ENCODE data around the gene DIS3L. TPM values are rescaled to one million over a fixed set of nuclear protein-coding genes. Genes with fewer than 3 reads are reported as not detected.

The DIS3L gene
- total RNA-seq, 4 donors from 2014 or later, result 21.9 to 35.1 (median 32.1) TPM

DNA sequence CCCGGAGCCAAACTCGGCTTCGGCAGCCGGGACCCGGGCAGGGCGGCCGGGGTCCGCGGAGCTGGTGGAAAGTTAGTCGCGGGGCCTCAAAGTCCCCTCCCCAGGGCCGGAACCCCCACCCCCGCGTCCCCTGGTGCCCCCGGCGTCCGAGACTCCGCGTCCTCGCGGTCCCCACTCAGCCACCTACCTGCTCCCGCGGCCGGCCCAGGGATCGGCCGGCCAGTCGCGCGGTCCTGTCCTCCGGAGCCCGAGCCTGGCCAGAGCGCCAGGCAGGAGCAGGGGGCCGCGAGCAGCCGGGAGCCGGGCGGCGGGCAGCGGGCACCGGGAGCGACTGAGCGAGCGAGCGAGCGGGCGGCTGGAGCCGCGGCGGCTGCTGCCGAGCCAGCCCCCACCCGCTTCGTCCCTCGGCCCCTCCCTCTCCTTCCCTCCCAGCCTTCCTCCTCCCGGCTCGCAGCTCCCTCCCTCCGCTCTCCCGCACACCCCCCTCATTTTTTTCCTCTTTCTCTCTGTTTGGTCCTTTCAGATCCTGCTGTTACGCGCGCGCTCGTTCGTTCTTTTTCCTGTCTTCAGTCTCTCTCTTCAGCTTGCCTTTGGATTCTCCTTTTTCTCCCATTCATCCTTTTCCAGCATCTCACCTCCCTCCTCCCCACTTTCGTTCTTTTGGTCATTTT lies 39.8 kb upstream of the DIS3L start, which contains the start of gene MEGF11:
Gene MEGF11 (minus strand): TSS at position 333 of the 671 bp plus-strand sequence. CDS start 125,347 bp downstream, outside the sequence.
- H3K27ac ChIP-seq, result no peak within 1 kb of the TSS
- H3K9me3 ChIP-seq, result no peaks in the 10 kb centered on the region
- TF ChIP-seq, protein P1, sequence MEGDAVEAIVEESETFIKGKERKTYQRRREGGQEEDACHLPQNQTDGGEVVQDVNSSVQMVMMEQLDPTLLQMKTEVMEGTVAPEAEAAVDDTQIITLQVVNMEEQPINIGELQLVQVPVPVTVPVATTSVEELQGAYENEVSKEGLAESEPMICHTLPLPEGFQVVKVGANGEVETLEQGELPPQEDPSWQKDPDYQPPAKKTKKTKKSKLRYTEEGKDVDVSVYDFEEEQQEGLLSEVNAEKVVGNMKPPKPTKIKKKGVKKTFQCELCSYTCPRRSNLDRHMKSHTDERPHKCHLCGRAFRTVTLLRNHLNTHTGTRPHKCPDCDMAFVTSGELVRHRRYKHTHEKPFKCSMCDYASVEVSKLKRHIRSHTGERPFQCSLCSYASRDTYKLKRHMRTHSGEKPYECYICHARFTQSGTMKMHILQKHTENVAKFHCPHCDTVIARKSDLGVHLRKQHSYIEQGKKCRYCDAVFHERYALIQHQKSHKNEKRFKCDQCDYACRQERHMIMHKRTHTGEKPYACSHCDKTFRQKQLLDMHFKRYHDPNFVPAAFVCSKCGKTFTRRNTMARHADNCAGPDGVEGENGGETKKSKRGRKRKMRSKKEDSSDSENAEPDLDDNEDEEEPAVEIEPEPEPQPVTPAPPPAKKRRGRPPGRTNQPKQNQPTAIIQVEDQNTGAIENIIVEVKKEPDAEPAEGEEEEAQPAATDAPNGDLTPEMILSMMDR (IDR thresholded peaks at IDR 0.05 in 4 of 5, conservative IDR thresholded peaks at IDR 0.05 in 1 of 5), result no peak
- H3K27me3 ChIP-seq, result peaks cover 45 to 63% (median 60%) of the 10 kb centered on the region in 3 donors
- H3K36me3 ChIP-seq, result no peaks in the 10 kb centered on the region
- peaks cover 9 to 27% of the 10 kb centered on the region in 2 donors for H3K4me1 ChIP-seq
- intact Hi-C loops (cut with DNase I; ENCODE audit: low total_unique reads) (loop anchor here (2.0 kb wide), 1 partner anchor 35 kb away; no protein-coding TSS in a partner anchor), in situ Hi-C loops (cut with MboI; ENCODE audit: low sequenced_read_pairs in 4 of 4) (loop anchor here in 1 of 4 donors (25.0 kb wide), 1 partner anchor 616 kb away; no protein-coding TSS in a partner anchor)
- no peak for DNase-seq
- peak in 1 of 2 donors; percentile 23 for ATAC-seq
- peak within 1 kb of the TSS; percentile 56 to 83 (median 62) for H3K4me3 ChIP-seq

DNA sequence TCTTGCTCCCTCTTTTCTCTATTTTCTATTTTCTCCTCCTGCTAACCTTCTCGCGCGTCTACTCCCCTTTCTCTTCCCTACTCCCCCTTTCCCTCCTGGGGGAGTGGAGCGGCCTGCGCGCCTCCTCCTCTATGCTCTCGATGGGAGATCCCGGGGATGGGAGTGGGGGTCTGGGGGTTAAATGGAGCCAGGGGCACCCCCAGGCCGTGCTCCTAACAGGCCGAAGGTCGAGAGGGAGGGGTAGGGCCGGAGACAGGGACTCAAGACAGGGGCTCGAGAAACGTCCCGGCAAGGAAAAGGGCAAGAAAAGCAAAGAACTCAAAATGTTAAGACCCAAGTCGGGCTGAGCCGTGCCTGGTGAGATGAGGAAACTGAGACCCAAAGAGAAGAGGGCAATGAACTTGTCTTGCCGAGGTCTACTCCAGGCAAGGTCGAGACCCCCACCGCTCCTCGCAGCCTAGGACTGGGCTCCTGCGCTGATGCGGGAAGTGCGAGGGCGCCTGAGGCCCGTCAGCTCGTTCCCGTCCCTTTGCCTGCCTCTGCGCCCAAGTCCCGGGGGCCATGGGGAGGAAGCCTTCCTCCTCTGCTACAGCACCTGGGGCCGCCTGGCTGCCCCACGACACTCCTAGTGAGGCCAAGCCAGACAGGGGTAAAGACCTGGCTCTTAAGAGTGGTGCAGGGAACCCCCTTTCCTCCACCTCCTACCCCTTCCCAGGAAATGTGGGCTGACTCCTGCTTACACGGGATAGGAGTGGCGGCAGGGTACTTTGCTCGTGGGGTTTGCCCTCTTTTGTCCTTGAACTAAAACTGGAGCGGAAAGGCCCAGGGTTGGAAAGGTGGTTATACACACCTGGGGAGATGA lies 39.0 kb upstream of the DIS3L start:
- H3K9me3 ChIP-seq, result no peaks in the 10 kb centered on the region
- no peak for TF ChIP-seq POLR2A (IDR thresholded peaks at IDR 0.05)
- TF ChIP-seq, protein P1 (IDR thresholded peaks at IDR 0.05 in 4 of 5, conservative IDR thresholded peaks at IDR 0.05 in 1 of 5), result no peak
- H3K4me3 ChIP-seq, result peak overlapping the region; percentile 56 to 83 (median 62)
- ATAC-seq, result no peak
- H3K36me3 ChIP-seq, result no peaks in the 10 kb centered on the region
- no peak overlapping the region for H3K27ac ChIP-seq
- intact Hi-C loops (cut with DNase I; ENCODE audit: low total_unique reads), result no loop called here
- in situ Hi-C loops (cut with MboI; ENCODE audit: low sequenced_read_pairs in 4 of 4), result loop anchor here in 1 of 4 donors (25.0 kb wide), 1 partner anchor 617 kb away; no protein-coding TSS in a partner anchor
- peaks cover 45 to 62% (median 60%) of the 10 kb centered on the region in 3 donors for H3K27me3 ChIP-seq
- no peak for DNase-seq
- peaks cover 9 to 27% of the 10 kb centered on the region in 2 donors for H3K4me1 ChIP-seq

DNA sequence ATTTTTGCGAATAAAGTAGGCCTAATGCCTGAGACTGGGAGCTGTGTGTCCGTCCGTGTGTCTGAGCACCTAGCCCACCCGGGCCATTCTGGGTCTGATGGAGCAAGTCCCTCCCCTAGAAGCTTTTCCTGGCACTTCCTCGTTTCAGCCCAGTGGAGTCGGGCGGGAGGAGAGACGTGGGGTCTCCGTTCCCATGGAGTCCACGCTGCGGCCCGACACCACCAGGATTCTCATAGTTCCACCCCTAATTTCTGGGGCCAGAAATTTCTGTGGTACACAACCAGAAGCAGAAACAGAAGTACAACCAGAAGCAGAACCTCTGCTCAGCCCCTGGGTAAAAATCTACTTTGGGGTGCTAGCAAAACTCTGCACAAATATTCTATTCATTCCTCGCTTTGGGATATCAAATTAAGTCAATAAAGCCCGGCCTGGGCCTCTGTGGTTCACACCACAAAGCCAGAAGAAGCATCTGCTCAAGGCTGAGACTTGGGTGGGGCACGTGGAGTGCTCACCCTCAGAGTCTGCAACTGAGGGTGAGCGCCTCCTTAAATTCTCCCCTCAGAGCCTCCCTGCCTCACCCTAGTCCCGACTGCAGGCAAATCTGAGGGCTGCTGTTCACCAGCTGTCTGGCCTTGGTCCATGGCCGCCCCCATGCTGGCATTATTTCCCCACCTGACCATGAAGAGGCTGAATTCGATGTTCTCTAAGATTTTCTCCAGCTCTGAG lies 38.3 kb upstream of the DIS3L start:
- H3K27me3 ChIP-seq, result peaks cover 45 to 60% (median 56%) of the 10 kb centered on the region in 3 donors
- no peak overlapping the region for H3K27ac ChIP-seq
- intact Hi-C loops (cut with DNase I; ENCODE audit: low total_unique reads) (no loop called here), in situ Hi-C loops (cut with MboI; ENCODE audit: low sequenced_read_pairs in 4 of 4) (loop anchor here in 1 of 4 donors (25.0 kb wide), 1 partner anchor 618 kb away; no protein-coding TSS in a partner anchor)
- no peak overlapping the region for H3K4me3 ChIP-seq
- DNase-seq (no peak), ATAC-seq (no peak)
- peaks cover 9 to 27% of the 10 kb centered on the region in 2 donors for H3K4me1 ChIP-seq
- H3K9me3 ChIP-seq, result no peaks in the 10 kb centered on the region
- no peak for TF ChIP-seq POLR2A (IDR thresholded peaks at IDR 0.05)
- TF ChIP-seq, protein P1 (IDR thresholded peaks at IDR 0.05 in 4 of 5, conservative IDR thresholded peaks at IDR 0.05 in 1 of 5), result no peak
- no peaks in the 10 kb centered on the region for H3K36me3 ChIP-seq

DNA sequence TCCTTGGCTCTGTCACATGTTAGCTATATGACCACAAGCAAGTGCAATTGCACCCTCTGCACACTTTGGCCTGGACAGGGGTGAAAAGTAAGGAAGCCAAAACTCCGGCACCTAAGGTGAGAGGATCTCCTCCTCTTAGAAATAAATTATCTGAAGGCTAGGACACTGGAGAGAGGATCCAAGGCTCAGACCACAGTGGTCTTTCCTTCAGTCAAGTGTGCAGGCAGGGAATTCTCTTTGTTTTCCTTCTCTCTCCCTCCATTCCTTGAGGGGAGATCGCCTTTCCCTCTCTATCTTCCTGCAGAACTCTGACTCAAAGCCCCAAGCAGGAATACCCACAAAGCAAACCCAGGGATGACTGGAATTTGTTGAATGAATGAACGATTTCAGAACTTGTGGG lies 36.7 kb upstream of the DIS3L start:
- in situ Hi-C loops (cut with MboI; ENCODE audit: low sequenced_read_pairs in 4 of 4) (loop anchor here in 1 of 4 donors (25.0 kb wide), 1 partner anchor 619 kb away; no protein-coding TSS in a partner anchor), intact Hi-C loops (cut with DNase I; ENCODE audit: low total_unique reads) (no loop called here)
- no peaks in the 10 kb centered on the region for H3K36me3 ChIP-seq
- H3K4me1 ChIP-seq, result peaks cover 9 to 25% of the 10 kb centered on the region in 2 donors
- no peaks in the 10 kb centered on the region for H3K9me3 ChIP-seq
- ATAC-seq, result no peak
- peaks cover 37 to 47% (median 44%) of the 10 kb centered on the region in 3 donors for H3K27me3 ChIP-seq
- no peak overlapping the region for H3K4me3 ChIP-seq
- TF ChIP-seq, protein P1 (IDR thresholded peaks at IDR 0.05 in 4 of 5, conservative IDR thresholded peaks at IDR 0.05 in 1 of 5), result no peak
- no peak for TF ChIP-seq POLR2A (IDR thresholded peaks at IDR 0.05)
- DNase-seq, result no peak
- no peak overlapping the region for H3K27ac ChIP-seq
